ENCODE results near the gene SNX24. TPM values are rescaled to one million over a fixed set of nuclear protein-coding genes. Genes with fewer than 3 reads are reported as not detected.

Gene SNX24
- total and polyA plus RNA-seq, 2 experiments from 2014 or later: 18.0 to 27.5 TPM

GRCh38 chr5:122897283-122897602 lies 51.8 kb downstream of the SNX24 start (continued):
- TF ChIP-seq ZNF462 (CRISPR knock-in tag; IDR thresholded peaks at IDR 0.05): no peak
- no peak for TF ChIP-seq STAT1 (IDR thresholded peaks at IDR 0.05; ENCODE audit: unreplicated experiment)

GRCh38 chr5:122901346-122901745 lies 55.9 kb downstream of the SNX24 start:
- no peak for ATAC-seq
- DNase-seq (ENCODE audit: low spot score): no peak
- Mint-ChIP-seq H3K4me3 (no peak overlapping the region), H3K27me3 (ENCODE audit: insufficient read depth, low read depth, poor library complexity) (no peaks in the 10 kb centered on the region), H3K9me3 (no peaks in the 10 kb centered on the region), H3K4me1 (no peaks in the 10 kb centered on the region; the same call in 2 of the 3 replicates), H3K27ac (no peak overlapping the region), H3K36me3 (ENCODE audit: low read depth) (no peaks in the 10 kb centered on the region)
- no peaks in the 10 kb centered on the region for H3K9me2 ChIP-seq (ENCODE audit: insufficient read depth)
- H2AFZ ChIP-seq: no peak overlapping the region
- no peaks in the 10 kb centered on the region for H3F3A ChIP-seq (replicated peaks; ENCODE audit: low read depth)
- H3K4me2 ChIP-seq: no peak overlapping the region
- H3K27ac ChIP-seq (ENCODE audit: low read depth): no peak overlapping the region
- no peaks in the 10 kb centered on the region for H4K20me1 ChIP-seq (replicated peaks; ENCODE audit: insufficient read depth)
- H3K79me2 ChIP-seq (replicated peaks; ENCODE audit: insufficient read depth): no peaks in the 10 kb centered on the region
- no peaks in the 10 kb centered on the region for H3K36me3 ChIP-seq (ENCODE audit: insufficient read depth)
- H3K4me1 ChIP-seq (ENCODE audit: insufficient read depth): no peaks in the 10 kb centered on the region
- H3K27me3 ChIP-seq (ENCODE audit: insufficient read depth): no peaks in the 10 kb centered on the region
- H3K4me3 ChIP-seq: no peak overlapping the region
- no peak for TF ChIP-seq ZNF114 (CRISPR knock-in tag; IDR thresholded peaks at IDR 0.05)
- no peak for TF ChIP-seq ZNF331 (CRISPR knock-in tag; IDR thresholded peaks at IDR 0.05; ENCODE audit: low read depth)
- TF ChIP-seq REST (IDR thresholded peaks at IDR 0.05; ENCODE audit: unreplicated experiment): no peak
- TF ChIP-seq CTCF (conservative IDR thresholded peaks at IDR 0.05; ENCODE audit: low read depth in 2 of 2): no peak

All from GM23338 (cell line).